GM19099 (cell line): ENCODE results near the gene CSRNP3.

ENCODE experiments used
- POLR2A ChIP-seq: IDR thresholded peaks from 3 replicates; pipeline ENCODE4 v1.6.1; 2011; ENCODE audit warnings: low read depth; ENCODE audit not compliant: insufficient read length; ENCODE audit errors: extremely low read depth

Gene CSRNP3

GRCh38 chr2:165561516-165561915 is 92.0 kb downstream of the CSRNP3 start:
- no peak for TF ChIP-seq POLR2A

GRCh38 chr2:165562233-165562632 is 92.7 kb downstream of the CSRNP3 start:
- TF ChIP-seq POLR2A = no peak

GRCh38 chr2:165563468-165564225 is 94.1 kb downstream of the CSRNP3 start:
- no peak for TF ChIP-seq POLR2A

GRCh38 chr2:165566008-165566407 is 96.5 kb downstream of the CSRNP3 start:
- TF ChIP-seq POLR2A = no peak

- TF ChIP-seq POLR2A = no peak
Measured at GRCh38 chr2:165567273-165567672, 97.8 kb downstream of the CSRNP3 start.

GRCh38 chr2:165568361-165568760 is 98.9 kb downstream of the CSRNP3 start:
- TF ChIP-seq POLR2A = no peak

GRCh38 chr2:165571477-165571876 is 102.0 kb downstream of the CSRNP3 start:
- TF ChIP-seq POLR2A = no peak

GRCh38 chr2:165572151-165572550 is 102.7 kb downstream of the CSRNP3 start:
- no peak for TF ChIP-seq POLR2A

GRCh38 chr2:165573534-165574461 is 104.3 kb downstream of the CSRNP3 start:
- no peak for TF ChIP-seq POLR2A

GRCh38 chr2:165575044-165575615 is 105.6 kb downstream of the CSRNP3 start:
- TF ChIP-seq POLR2A = no peak

GRCh38 chr2:165576409-165577154 is 107.1 kb downstream of the CSRNP3 start:
- TF ChIP-seq POLR2A = no peak

- TF ChIP-seq POLR2A = no peak
Measured at GRCh38 chr2:165582409-165582808, 112.9 kb downstream of the CSRNP3 start.

- no peak for TF ChIP-seq POLR2A
Measured at GRCh38 chr2:165582863-165583506, 113.5 kb downstream of the CSRNP3 start.

GRCh38 chr2:165584126-165584654 is 114.7 kb downstream of the CSRNP3 start:
- TF ChIP-seq POLR2A = no peak

- TF ChIP-seq POLR2A = no peak
Measured at GRCh38 chr2:165586019-165586418, 116.5 kb downstream of the CSRNP3 start.
